Caco-2 (cell line): ENCODE measurements around the gene SLC1A1. TPM values are rescaled to one million over a fixed set of nuclear protein-coding genes. Genes with fewer than 3 reads are reported as not detected.
A peak's percentile ranks its signal among the peaks of the same experiment; 100 is the strongest.

Experiments used
- BruUV-seq: library from RNA; stranded (reverse); fragments of 400-500 nt; replicated peaks from 2 replicates; lab custom pipeline; 2021; lab: Mats Ljungman, UMichigan
- CTCF ChIA-PET: fragments of 300-600 bp; sonication (Branson Sonifier 250); formaldehyde crosslinking; loops from one replicate; lab custom pipeline; 2022; ENCODE audit warnings: antibody characterized with exemption; lab: Charles Lee
- POLR2A ChIA-PET: fragments of 300-600 bp; sonication (Branson Sonifier 250); formaldehyde crosslinking; loops from one replicate; lab custom pipeline; 2022; ENCODE audit warnings: antibody characterized with exemption; lab: Charles Lee
- DNase-seq, 2 experiments: peaks; one replicate each; pipeline versions ENCODE4 v3.0.0 to v3.0.0-alpha.2; 2020 to 2022
- H3K27me3 ChIP-seq: replicated peaks from 2 replicates; pipeline ENCODE4 v1.6.0; 2011; ENCODE audit warnings: low read length; ENCODE audit not compliant: control insufficient read depth, insufficient read depth
- H3K36me3 ChIP-seq: 2 replicates; pipeline ENCODE4 v1.5.1; 2011; ENCODE audit warnings: low read length; ENCODE audit not compliant: control insufficient read depth, insufficient read depth
- H3K4me1 ChIP-seq: fragments of 250-450 bp; sonication (Bioruptor Pico); 2 replicates; pipeline ENCODE4 v1.5.1; 2020; ENCODE audit warnings: mild to moderate bottlenecking
- H3K4me3 ChIP-seq: 2 replicates; pipeline ENCODE4 v1.5.1; 2011; ENCODE audit warnings: low read depth, mild to moderate bottlenecking, control low read depth, low read length
- H3K9me3 ChIP-seq: fragments of 250-450 bp; sonication (Bioruptor Pico); 2 replicates; pipeline ENCODE4 v1.5.1; 2020; ENCODE audit warnings: mild to moderate bottlenecking, moderate library complexity
- H3K27ac Mint-ChIP-seq: one replicate; pipeline ENCODE4 v1.8.0; 2022; ENCODE audit warnings: mixed read lengths; ENCODE audit not compliant: unreplicated experiment
- H3K27me3 Mint-ChIP-seq: one replicate; pipeline ENCODE4 v1.8.0; 2022; ENCODE audit warnings: mixed read lengths; ENCODE audit not compliant: insufficient read depth, unreplicated experiment
- H3K36me3 Mint-ChIP-seq: one replicate; pipeline ENCODE4 v1.8.0; 2022; ENCODE audit warnings: mild to moderate bottlenecking, mixed read lengths; ENCODE audit not compliant: insufficient read depth, unreplicated experiment
- H3K4me1 Mint-ChIP-seq: one replicate; pipeline ENCODE4 v1.8.0; 2022; ENCODE audit warnings: low read depth, mixed read lengths; ENCODE audit not compliant: unreplicated experiment
- H3K4me3 Mint-ChIP-seq: one replicate; pipeline ENCODE4 v1.8.0; 2022; ENCODE audit warnings: mild to moderate bottlenecking, moderate library complexity, mixed read lengths; ENCODE audit not compliant: unreplicated experiment
- H3K9me3 Mint-ChIP-seq: one replicate; pipeline ENCODE4 v1.8.0; 2022; ENCODE audit warnings: mixed read lengths; ENCODE audit not compliant: unreplicated experiment
- CTCF ChIP-seq, 2 experiments: fragments of 200-600 bp in 1 of 2; IDR thresholded peaks; 1 replicate in 1 of 2; 2 replicates in 1 of 2; pipeline versions ENCODE4 v1.5.1 to v1.8.0; 2011 to 2022; ENCODE audit warnings: antibody characterized with exemption in 1 of 2, control low read depth in 1 of 2, inconsistent platforms in 1 of 2, low read depth in 1 of 2, low read length in 1 of 2, mild to moderate bottlenecking in 1 of 2, moderate library complexity in 1 of 2; ENCODE audit not compliant: insufficient read depth in 1 of 2, severe bottlenecking in 1 of 2, unreplicated experiment in 1 of 2
- intact Hi-C: fragments of 100-400 bp; cut with micrococcal nuclease; formaldehyde crosslinking; loops from one replicate; pipeline ENCODE4 v1.10.0; 2022; ENCODE audit not compliant: unreplicated experiment
- total RNA-seq: library from RNA; stranded (reverse); gene quantifications from 2 replicates; pipeline ENCODE4 v1.2.3, GENCODE V29; 2022

The SLC1A1 gene
- total RNA-seq, 1 experiment from 2014 or later = 53.1 TPM

GRCh38 chr9:4499917-4500316, 9.6 kb downstream of the SLC1A1 start:
- Mint-ChIP-seq H3K36me3 (peaks cover 58% of the 10 kb centered on the region), H3K27me3 (no peaks in the 10 kb centered on the region), H3K4me1 (peaks cover 56% of the 10 kb centered on the region), H3K4me3 (no peak overlapping the region), H3K9me3 (no peaks in the 10 kb centered on the region), H3K27ac (no peak overlapping the region)
- BruUV-seq = no TSS peak
- intact Hi-C loops = loop anchor here (2.0 kb wide), 1 partner anchor 43 kb away; no protein-coding TSS in a partner anchor
- ChIA-PET CTCF (no interaction called here), POLR2A (no interaction called here)
- H3K4me1 ChIP-seq = peaks cover 68% of the 10 kb centered on the region
- no peak for TF ChIP-seq CTCF (IDR thresholded peaks at IDR 0.05; ENCODE audit: insufficient read depth in 1 of 2, low read depth in 1 of 2, low read length in 1 of 2, severe bottlenecking in 1 of 2, unreplicated experiment in 1 of 2)
- no peak overlapping the region for H3K4me3 ChIP-seq
- no peak for DNase-seq
- H3K9me3 ChIP-seq = no peaks in the 10 kb centered on the region
- H3K27me3 ChIP-seq = no peaks in the 10 kb centered on the region
- no peaks in the 10 kb centered on the region; the same call in 1 of the 2 replicates for H3K36me3 ChIP-seq

- Mint-ChIP-seq H3K27ac (peak overlapping the region; percentile 74), H3K4me3 (no peak overlapping the region), H3K4me1 (peaks cover 44% of the 10 kb centered on the region), H3K9me3 (no peaks in the 10 kb centered on the region), H3K27me3 (no peaks in the 10 kb centered on the region), H3K36me3 (peaks cover 54% of the 10 kb centered on the region)
- H3K4me3 ChIP-seq = no peak overlapping the region
- no peaks in the 10 kb centered on the region for H3K27me3 ChIP-seq
- no peak for DNase-seq
- POLR2A ChIA-PET = no interaction called here
- no TSS peak for BruUV-seq
- peaks cover 65% of the 10 kb centered on the region for H3K4me1 ChIP-seq
- no peak for TF ChIP-seq CTCF (IDR thresholded peaks at IDR 0.05; ENCODE audit: insufficient read depth in 1 of 2, low read depth in 1 of 2, low read length in 1 of 2, severe bottlenecking in 1 of 2, unreplicated experiment in 1 of 2)
- intact Hi-C loops = no loop called here
- no peaks in the 10 kb centered on the region; the same call in 1 of the 2 replicates for H3K36me3 ChIP-seq
- no peaks in the 10 kb centered on the region for H3K9me3 ChIP-seq
- CTCF ChIA-PET = no interaction called here
These were observed 10.9 kb downstream of the SLC1A1 start for GRCh38 chr9:4501147-4501507.

- no peak overlapping the region for H3K4me3 Mint-ChIP-seq
- peaks cover 65% of the 10 kb centered on the region for H3K4me1 ChIP-seq
- TF ChIP-seq CTCF (IDR thresholded peaks at IDR 0.05; ENCODE audit: insufficient read depth in 1 of 2, low read depth in 1 of 2, low read length in 1 of 2, severe bottlenecking in 1 of 2, unreplicated experiment in 1 of 2) = no peak
- DNase-seq = no peak
- no TSS peak for BruUV-seq
- H3K27me3 ChIP-seq = no peaks in the 10 kb centered on the region
- H3K9me3 ChIP-seq = no peaks in the 10 kb centered on the region
- no peaks in the 10 kb centered on the region for H3K27me3 Mint-ChIP-seq
- POLR2A ChIA-PET = no interaction called here
- intact Hi-C loops = no loop called here
- peaks cover 33% of the 10 kb centered on the region for H3K4me1 Mint-ChIP-seq
- H3K27ac Mint-ChIP-seq = peak overlapping the region; percentile 8
- H3K4me3 ChIP-seq = no peak overlapping the region
- H3K36me3 Mint-ChIP-seq = peaks cover 43% of the 10 kb centered on the region
- H3K36me3 ChIP-seq = no peaks in the 10 kb centered on the region
- H3K9me3 Mint-ChIP-seq = no peaks in the 10 kb centered on the region
- CTCF ChIA-PET = no interaction called here
These were observed 12.2 kb downstream of the SLC1A1 start for GRCh38 chr9:4502444-4502843.
